CD14-positive monocyte (primary cell): ENCODE results near the gene LAMA3. TPM values are rescaled to one million over a fixed set of nuclear protein-coding genes. Genes with fewer than 3 reads are reported as not detected.
"Not testable (repeated sequence)": the region's sequence is repeated elsewhere in the genome, so short reads cannot be mapped to it uniquely, and the experiment has no call there.

Experiments used
- DNase-seq, 3 donors: peaks; one replicate each; pipeline ENCODE4 v3.0.0-alpha.2; 2011 to 2022
- H2AFZ ChIP-seq: 2 replicates; pipeline ENCODE4 v1.6.0; 2012; ENCODE audit warnings: mild to moderate bottlenecking, low read depth, low read length, inconsistent platforms; ENCODE audit not compliant: insufficient read depth, poor library complexity, severe bottlenecking
- H3K27ac ChIP-seq, 2 donors: 1 replicate in 1 of 2; 2 replicates in 1 of 2; pipeline ENCODE4 v1.5.1; 2012 to 2013; ENCODE audit warnings: low read length in 2 of 2, control low read depth in 1 of 2, inconsistent platforms in 1 of 2, low read depth in 1 of 2, mild to moderate bottlenecking in 1 of 2
- H3K27me3 ChIP-seq, 2 donors: one replicate each; pipeline versions ENCODE4 v1.6.0 to v1.6.1; 2011 to 2013; ENCODE audit warnings: low read length in 2 of 2; ENCODE audit not compliant: control insufficient read depth in 2 of 2, insufficient read depth in 2 of 2
- H3K36me3 ChIP-seq, 2 donors: replicated peaks in 1 of 2; 1 replicate in 1 of 2; 2 replicates in 1 of 2; pipeline versions ENCODE4 v1.5.1 to v1.6.1; 2012 to 2013; ENCODE audit warnings: low read length in 2 of 2, control low read depth in 1 of 2, inconsistent platforms in 1 of 2, mild to moderate bottlenecking in 1 of 2; ENCODE audit not compliant: insufficient read depth in 2 of 2, control insufficient read depth in 1 of 2
- H3K4me1 ChIP-seq, 2 donors: 1 replicate in 1 of 2; 2 replicates in 1 of 2; pipeline versions ENCODE4 v1.5.1 to v1.6.1; 2012 to 2013; ENCODE audit warnings: low read length in 2 of 2, control low read depth in 1 of 2, inconsistent platforms in 1 of 2, mild to moderate bottlenecking in 1 of 2, moderate library complexity in 1 of 2; ENCODE audit not compliant: insufficient read depth in 2 of 2, control insufficient read depth in 1 of 2
- H3K4me2 ChIP-seq: replicated peaks from 2 replicates; pipeline ENCODE3; 2012; ENCODE audit warnings: low read length, moderate library complexity, mild to moderate bottlenecking; ENCODE audit not compliant: poor library complexity, severe bottlenecking; ENCODE audit errors: extremely low read depth
- H3K4me3 ChIP-seq, 3 experiments: fragments of 200-600 bp in 1 of 3; sonication (generic) in 1 of 3; replicated peaks in 1 of 3; 1 replicate in 2 of 3; 2 replicates in 1 of 3; pipeline ENCODE4 v1.5.1; 2011 to 2013; ENCODE audit warnings: low read length in 3 of 3, mild to moderate bottlenecking in 3 of 3, control low read depth in 2 of 3, low read depth in 2 of 3, inconsistent platforms in 1 of 3, moderate library complexity in 1 of 3
- H3K79me2 ChIP-seq: 2 replicates; pipeline ENCODE4 v1.6.0; 2012; ENCODE audit warnings: mild to moderate bottlenecking, control low read depth, inconsistent platforms, low read length, moderate library complexity; ENCODE audit not compliant: insufficient read depth
- H3K9ac ChIP-seq: 2 replicates; pipeline ENCODE4 v1.6.0; 2017; ENCODE audit warnings: low read length, mild to moderate bottlenecking; ENCODE audit not compliant: insufficient read depth, poor library complexity, severe bottlenecking
- H3K9me3 ChIP-seq, 2 donors: replicated peaks in 1 of 2; 1 replicate in 1 of 2; 2 replicates in 1 of 2; pipeline versions ENCODE4 v1.5.1 to v1.6.1; 2012 to 2013; ENCODE audit warnings: low read length in 2 of 2, control low read depth in 1 of 2; ENCODE audit not compliant: control insufficient read depth in 1 of 2, insufficient read depth in 1 of 2
- H4K20me1 ChIP-seq: 2 replicates; pipeline ENCODE4 v1.6.0; 2012; ENCODE audit warnings: mild to moderate bottlenecking, low read length, control low read depth, moderate library complexity; ENCODE audit not compliant: insufficient read depth
- H3K27ac Mint-ChIP-seq, 7 donors: one replicate each; pipeline ENCODE4 v1.8.0; 2020; ENCODE audit warnings: mild to moderate bottlenecking in 7 of 7, mixed read lengths in 7 of 7, moderate library complexity in 6 of 7, inconsistent platforms in 2 of 7
- H3K27me3 Mint-ChIP-seq, 3 donors: one replicate each; pipeline ENCODE4 v1.8.0; 2021 to 2022; ENCODE audit warnings: low read depth in 3 of 3, mild to moderate bottlenecking in 3 of 3, mixed read lengths in 3 of 3, moderate library complexity in 3 of 3, inconsistent platforms in 1 of 3
- H3K36me3 Mint-ChIP-seq, 2 donors: one replicate each; pipeline ENCODE4 v1.8.0; 2020; ENCODE audit warnings: mixed read lengths in 2 of 2, inconsistent platforms in 1 of 2, mild to moderate bottlenecking in 1 of 2
- H3K4me1 Mint-ChIP-seq: one replicate; pipeline ENCODE4 v1.8.0; 2020; ENCODE audit warnings: mild to moderate bottlenecking, mixed read lengths
- H3K4me3 Mint-ChIP-seq, 2 donors: one replicate each; pipeline ENCODE4 v1.8.0; 2020; ENCODE audit warnings: mild to moderate bottlenecking in 2 of 2, mixed read lengths in 2 of 2, moderate library complexity in 1 of 2
- H3K9me3 Mint-ChIP-seq, 7 donors: one replicate each; pipeline ENCODE4 v1.8.0; 2020 to 2022; ENCODE audit warnings: mixed read lengths in 7 of 7, mild to moderate bottlenecking in 6 of 7, moderate library complexity in 6 of 7, inconsistent platforms in 2 of 7
- CTCF ChIP-seq: fragments of 200-600 bp; IDR thresholded peaks from one replicate; pipeline ENCODE4 v1.8.0; 2022; ENCODE audit warnings: antibody characterized with exemption, mild to moderate bottlenecking
- WGBS: methylation state at CpG from one replicate; pipeline ENCODE4 v1.1.5; 2013; ENCODE audit warnings: missing lambda C conversion rate; ENCODE audit not compliant: insufficient coverage; 5-methylcytosine and 5-hydroxymethylcytosine counted together
- intact Hi-C, 2 donors: fragments of 100-400 bp; cut with micrococcal nuclease; formaldehyde crosslinking; loops; one replicate each; pipeline versions ENCODE4 v1.15.0 to v1.15.1; 2023
- polyA plus RNA-seq, 3 donors: library from polyadenylated mRNA; depleted of rRNA in 1 of 3; unstranded in 2 of 3; stranded (reverse) in 1 of 3; fragments of 300-500 nt in 2 of 3; fragments of >200 nt in 1 of 3; fragmentation: Illumina TruSeq in 2 of 3; gene quantifications; 1 replicate in 2 of 3; 2 replicates in 1 of 3; pipeline ENCODE4 v1.2.3, GENCODE V29; 2012 to 2021

The LAMA3 gene
- polyA plus RNA-seq, 3 donors, result not detected

DNA sequence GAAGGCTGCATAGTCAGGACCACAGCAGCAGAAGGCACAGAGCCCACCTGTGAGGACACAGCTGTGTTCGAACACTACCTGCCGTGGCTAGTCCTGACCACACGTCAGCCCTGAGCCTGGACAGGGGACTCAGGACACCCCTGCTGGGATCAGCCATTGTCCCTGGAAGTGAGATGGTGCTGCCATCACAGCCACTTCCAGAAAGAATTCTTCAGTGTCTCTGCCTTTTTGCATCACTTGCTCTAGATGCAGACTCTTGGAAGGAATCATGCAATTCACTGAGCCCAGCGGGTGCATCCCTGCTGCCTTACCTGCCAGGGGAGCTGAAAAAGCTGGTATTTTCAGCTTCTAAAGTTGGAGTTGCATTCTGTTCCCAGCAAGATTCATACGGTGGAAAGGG, 49.3 kb downstream of the LAMA3 start:
- H3K27me3 ChIP-seq, result no peaks in the 10 kb centered on the region
- Mint-ChIP-seq H3K36me3 (no peaks in the 10 kb centered on the region), H3K4me3 (peak overlapping the region in 1 of 2 donors; percentile 50), H3K27me3 (peaks cover 1 to 4% (median 2%) of the 10 kb centered on the region in 3 donors), H3K4me1 (peaks cover 44% of the 10 kb centered on the region), H3K9me3 (peaks cover 0 to 3% (median 0%) of the 10 kb centered on the region in 7 donors), H3K27ac (peak overlapping the region in 1 of 7 donors; percentile 19)
- 55% methylated on average over 5 of the region's 5 CpGs for WGBS
- H3K27ac ChIP-seq, result no peak overlapping the region
- no peak overlapping the region for H3K9ac ChIP-seq
- H3K4me3 ChIP-seq, result no peak overlapping the region
- DNase-seq, result no peak
- no peak for TF ChIP-seq CTCF
- no peaks in the 10 kb centered on the region for H3K36me3 ChIP-seq
- H3K79me2 ChIP-seq, result no peaks in the 10 kb centered on the region
- no peak overlapping the region for H2AFZ ChIP-seq
- no peak overlapping the region for H3K4me2 ChIP-seq
- intact Hi-C loops, result no loop called here
- no peaks in the 10 kb centered on the region for H4K20me1 ChIP-seq
- H3K4me1 ChIP-seq, result peaks cover 16 to 25% of the 10 kb centered on the region in 2 donors
- no peaks in the 10 kb centered on the region for H3K9me3 ChIP-seq

DNA sequence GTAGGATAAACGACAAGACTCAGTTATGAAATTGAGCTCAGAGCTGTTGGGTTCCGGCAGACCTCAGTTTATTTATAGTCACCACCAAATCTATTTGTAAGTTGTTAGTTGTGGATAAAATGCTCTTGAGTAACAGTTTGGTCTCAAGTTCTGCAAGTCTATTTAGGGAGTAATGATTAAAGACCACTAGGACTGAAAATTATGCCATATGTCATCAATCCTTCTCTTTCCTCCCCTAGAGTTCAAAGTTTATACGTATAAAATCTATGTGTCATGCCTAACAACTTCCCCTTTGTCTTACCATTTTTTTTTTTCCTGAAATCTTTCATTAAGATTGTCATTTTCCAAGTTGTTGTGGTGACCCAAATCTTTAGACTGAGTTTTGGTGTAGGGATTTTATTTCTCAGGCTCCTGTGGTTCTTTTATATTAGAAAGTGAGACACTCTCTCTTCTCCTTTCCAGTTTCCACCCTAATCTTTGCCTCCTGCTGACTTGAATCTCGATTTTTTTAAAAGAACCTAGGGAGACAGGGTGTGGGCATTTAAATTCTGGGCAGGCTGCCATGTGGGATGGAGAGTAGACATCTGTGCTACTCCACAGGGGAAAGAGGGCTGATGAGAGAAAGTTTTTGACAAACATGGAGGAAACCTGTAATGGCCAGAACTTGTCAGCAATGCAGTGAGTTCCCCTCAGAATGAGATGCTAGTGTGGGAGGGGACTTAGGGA, 51.0 kb downstream of the LAMA3 start:
- Histone ChIP-seq H3K79me2 (no peaks in the 10 kb centered on the region), H3K27me3 (no peaks in the 10 kb centered on the region), H3K9me3 (no peaks in the 10 kb centered on the region), H3K27ac (no peak overlapping the region), H3K36me3 (no peaks in the 10 kb centered on the region), H3K9ac (no peak overlapping the region), H2AFZ (peak overlapping the region; percentile 16), H3K4me2 (no peak overlapping the region), H3K4me1 (peaks cover 16 to 25% of the 10 kb centered on the region in 2 donors), H3K4me3 (no peak overlapping the region), H4K20me1 (no peaks in the 10 kb centered on the region)
- Mint-ChIP-seq H3K36me3 (no peaks in the 10 kb centered on the region), H3K9me3 (peaks cover 0 to 3% (median 0%) of the 10 kb centered on the region in 7 donors), H3K4me1 (peaks cover 37% of the 10 kb centered on the region), H3K27ac (peak overlapping the region in 4 of 7 donors; percentile 1 to 64 (median 32)), H3K27me3 (peaks cover 1 to 2% (median 2%) of the 10 kb centered on the region in 3 donors), H3K4me3 (peak overlapping the region in 1 of 2 donors; percentile 9)
- DNase-seq, result peak; percentile 2 to 25 (median 14)
- no peak for TF ChIP-seq CTCF
- WGBS, result no CpG with 5 or more reads among the region's 4 CpGs
- intact Hi-C loops, result no loop called here

DNA sequence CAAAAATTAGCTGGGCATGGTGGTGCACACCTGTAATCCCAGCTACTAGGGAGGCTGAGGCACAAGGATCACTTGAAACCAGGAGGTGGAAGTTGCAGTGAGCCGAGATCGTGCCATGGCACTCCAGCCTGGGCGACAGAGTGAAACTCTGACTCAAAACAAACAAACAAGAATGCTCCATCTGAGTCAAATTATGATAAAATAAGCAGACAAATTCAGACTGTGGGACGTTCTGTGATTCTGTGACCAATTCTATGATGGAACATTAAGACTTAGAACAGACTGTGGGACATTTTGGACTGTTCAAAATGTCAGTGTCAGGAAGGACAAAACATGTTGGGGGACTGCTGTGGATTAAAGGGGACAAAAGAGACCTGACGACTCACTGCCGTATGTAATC, 52.7 kb downstream of the LAMA3 start:
- H3K4me3 ChIP-seq, H3K27me3 Mint-ChIP-seq, H3K27me3 ChIP-seq, H2AFZ ChIP-seq, H3K27ac ChIP-seq, DNase-seq, intact Hi-C loops, H4K20me1 ChIP-seq, H3K9me3 ChIP-seq, H3K36me3 ChIP-seq, H3K9ac ChIP-seq, H3K79me2 ChIP-seq, H3K27ac Mint-ChIP-seq, H3K4me2 ChIP-seq, H3K36me3 Mint-ChIP-seq, H3K4me3 Mint-ChIP-seq, H3K9me3 Mint-ChIP-seq: not testable (repeated sequence)
- peaks cover 16 to 25% of the 10 kb centered on the region in 2 donors for H3K4me1 ChIP-seq
- 100% methylated on average over 3 of the region's 6 CpGs for WGBS
- peaks cover 32% of the 10 kb centered on the region for H3K4me1 Mint-ChIP-seq
